Measurements from ENCODE around the gene FAM89B.
"Not testable (repeated sequence)": the region's sequence is repeated elsewhere in the genome, so short reads cannot be mapped to it uniquely, and the experiment has no call there.

Gene FAM89B

GRCh38 chr11:65572356-65573051, at the start of gene FAM89B:
TSS of gene FAM89B (plus strand) at chr11:65572538. CDS start at chr11:65572670, 132 bp downstream.
- DNase-seq = peak; percentile 85

DNA sequence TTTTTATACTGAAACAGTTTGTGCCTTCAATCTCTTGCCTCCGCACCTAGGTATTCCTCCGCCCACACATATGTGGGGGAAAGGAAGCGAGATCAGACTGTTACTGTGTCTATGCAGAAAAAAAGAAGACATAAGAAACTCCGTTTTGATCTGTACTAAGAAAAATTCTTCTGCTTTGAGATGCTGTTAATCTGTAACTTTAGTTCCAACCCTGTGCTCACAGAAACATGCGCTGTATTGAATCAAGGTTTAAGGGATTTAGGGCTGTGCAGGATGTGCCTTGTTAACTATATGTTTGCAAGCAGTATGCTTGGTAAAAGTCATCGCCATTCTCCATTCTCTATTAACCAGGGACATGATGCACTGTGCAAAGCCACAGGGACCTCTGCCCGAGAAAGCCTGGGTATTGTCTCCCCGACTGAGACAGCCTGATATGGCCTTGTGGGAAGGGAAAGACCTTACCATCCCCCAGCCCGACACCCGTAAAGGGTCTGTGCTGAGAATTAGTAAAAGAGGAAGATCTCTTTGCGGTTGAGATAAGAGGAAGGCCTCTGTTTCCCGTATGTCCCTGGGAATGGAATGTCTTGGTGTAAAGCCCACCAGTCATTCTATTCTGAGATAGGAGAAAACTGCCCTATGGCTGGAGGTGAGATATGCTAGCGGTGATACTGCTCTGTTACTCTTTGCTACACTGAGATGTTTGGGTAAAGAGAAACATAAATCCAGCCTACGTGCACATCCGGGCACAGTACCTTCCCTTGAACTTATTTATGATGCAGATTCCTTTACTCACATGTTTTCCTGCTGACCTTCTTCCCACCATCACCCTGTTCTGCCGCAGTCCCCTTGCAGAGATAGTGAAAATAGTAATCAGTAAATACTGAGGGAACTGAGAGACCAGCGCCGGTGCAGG, 49.4 kb upstream of the FAM89B start:
- DNase-seq = peak; percentile 52

GRCh38 chr11:65523631-65523968, 48.7 kb upstream of the FAM89B start:
- not testable (repeated sequence) for DNase-seq

DNA sequence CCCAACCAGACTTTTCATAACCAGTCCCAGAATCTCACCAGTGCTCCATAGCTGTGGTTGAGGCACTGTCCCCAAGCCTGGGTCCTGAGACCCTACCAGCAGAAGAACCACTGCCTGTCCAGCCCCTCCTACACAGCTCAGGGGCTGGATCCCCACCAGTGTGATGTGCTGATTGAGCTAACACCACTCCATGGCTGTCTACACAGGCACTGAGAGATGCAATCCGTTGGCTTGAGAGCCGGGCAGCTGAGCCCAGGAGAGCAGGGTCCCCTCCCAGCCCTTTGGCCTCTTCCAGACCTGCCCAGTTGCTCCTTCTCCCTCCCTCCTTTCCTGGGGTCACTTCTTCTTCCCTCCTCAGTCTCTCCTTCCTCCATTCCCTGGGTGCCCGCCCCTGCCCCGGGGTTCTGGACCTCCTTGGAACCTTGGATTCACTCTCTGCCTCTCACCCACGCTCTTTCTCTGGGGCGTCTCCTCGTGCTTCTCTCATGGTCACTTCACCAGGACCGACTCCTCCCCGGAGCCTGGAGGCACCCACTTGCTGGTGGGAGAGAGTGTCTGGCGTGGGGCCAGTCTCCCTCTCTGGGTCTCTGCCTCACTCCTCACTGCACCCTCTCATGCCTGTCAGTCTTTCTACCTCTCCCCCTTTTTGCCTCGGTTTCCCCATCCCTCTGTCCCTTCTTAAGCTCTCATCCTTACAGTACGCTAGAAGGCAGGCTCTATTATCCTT, 48.2 kb upstream of the FAM89B start:
- no peak for DNase-seq

GRCh38 chr11:65524741-65525545, 47.4 kb upstream of the FAM89B start, which contains the start of gene SCYL1:
TSS of gene SCYL1 (plus strand) at chr11:65525083. CDS start at chr11:65525154, 71 bp downstream.
- peak; percentile 81 for DNase-seq

DNA sequence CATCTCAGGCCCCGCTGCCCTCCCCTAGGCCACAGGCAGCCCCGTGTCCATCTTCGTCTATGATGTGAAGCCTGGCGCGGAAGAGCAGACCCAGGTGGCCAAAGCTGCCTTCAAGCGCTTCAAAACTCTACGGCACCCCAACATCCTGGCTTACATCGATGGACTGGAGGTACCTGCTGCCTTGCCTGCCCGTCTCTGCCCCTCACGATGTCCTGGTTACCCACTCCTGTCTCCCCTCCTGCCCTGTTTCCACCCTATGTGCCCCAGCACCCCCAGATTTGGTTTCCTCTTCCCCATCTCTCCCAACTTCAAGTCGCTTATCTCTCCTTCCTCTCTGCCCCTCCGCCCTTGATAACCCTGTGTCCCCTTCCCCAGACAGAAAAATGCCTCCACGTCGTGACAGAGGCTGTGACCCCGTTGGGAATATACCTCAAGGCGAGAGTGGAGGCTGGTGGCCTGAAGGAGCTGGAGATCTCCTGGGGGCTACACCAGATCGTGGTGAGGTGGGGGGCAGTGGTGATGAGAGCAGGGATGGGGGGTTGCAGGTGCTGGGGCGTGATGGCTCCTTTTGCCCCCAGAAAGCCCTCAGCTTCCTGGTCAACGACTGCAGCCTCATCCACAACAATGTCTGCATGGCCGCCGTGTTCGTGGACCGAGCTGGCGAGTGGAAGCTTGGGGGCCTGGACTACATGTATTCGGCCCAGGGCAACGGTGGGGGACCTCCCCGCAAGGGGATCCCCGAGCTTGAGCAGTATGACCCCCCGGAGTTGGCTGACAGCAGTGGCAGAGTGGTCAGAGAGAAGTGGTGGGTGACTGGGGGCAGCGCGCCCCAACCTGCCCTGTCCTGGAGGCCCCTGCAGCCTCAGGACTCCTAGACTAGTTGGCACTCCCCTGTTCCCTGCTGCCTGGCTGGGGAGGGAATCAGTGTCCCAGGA, 46.5 kb upstream of the FAM89B start:
- DNase-seq = no peak

DNA sequence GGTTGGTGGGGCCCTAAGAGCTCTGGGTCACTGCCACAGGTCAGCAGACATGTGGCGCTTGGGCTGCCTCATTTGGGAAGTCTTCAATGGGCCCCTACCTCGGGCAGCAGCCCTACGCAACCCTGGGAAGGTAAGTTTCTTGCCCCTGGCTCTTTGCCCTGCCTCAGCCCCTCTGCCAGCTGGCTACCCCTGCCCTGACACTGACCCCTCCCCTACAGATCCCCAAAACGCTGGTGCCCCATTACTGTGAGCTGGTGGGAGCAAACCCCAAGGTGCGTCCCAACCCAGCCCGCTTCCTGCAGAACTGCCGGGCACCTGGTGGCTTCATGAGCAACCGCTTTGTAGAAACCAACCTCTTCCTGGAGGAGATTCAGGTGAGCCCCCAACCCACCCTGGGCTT, 45.6 kb upstream of the FAM89B start:
- no peak for DNase-seq

GRCh38 chr11:65528819-65529350, 43.5 kb upstream of the FAM89B start:
- no peak for DNase-seq

DNA sequence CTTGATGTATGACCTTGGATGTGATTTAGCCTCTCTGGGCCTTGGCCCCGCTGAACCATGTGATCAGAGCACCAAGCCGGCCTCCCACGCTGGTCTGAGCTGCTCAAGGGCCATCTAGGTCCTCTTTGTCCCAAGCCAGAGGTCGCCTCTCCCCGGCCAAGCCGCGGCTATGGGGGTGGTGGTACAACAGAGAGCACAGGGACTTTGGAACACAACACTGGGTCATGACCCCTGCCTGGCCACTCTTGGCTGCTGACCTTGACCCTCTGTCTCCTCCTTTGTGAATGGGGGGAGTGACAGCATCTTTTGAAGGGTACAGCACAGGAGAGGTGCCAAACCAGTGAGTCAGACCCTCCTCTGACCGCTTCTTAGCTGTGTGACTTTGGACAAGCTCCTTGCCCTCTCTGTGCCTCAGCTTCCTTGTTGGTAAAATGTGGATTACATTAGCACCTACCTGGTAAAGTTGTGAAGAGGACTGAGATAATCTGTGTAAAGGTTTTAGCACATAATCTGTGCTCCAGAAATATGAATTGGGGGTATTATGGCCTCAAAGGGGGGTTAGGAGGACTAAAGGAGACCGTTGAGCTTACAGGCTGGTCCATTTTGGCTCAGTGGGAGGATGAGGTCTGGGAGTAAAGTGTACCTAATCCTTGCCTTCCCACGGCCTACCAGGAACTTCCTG, 42.7 kb upstream of the FAM89B start:
- no peak for DNase-seq

DNA sequence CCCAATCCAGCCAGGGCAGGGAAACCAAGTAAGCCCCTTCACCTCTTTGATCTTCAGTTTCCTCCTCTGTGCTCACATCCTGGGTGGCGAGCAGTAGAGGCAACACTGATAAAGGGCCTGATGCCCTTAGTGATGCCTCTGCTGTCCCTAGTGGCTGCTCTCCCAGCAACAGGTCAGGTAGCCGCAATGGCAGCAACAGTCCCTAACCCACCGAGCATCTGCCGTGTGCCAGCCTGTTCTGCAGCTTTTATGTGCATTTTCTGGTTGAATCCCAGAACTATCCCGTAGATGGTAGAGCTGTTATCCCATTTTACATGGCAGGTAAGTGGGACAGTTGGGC, 42.2 kb upstream of the FAM89B start:
- no peak for DNase-seq

DNA sequence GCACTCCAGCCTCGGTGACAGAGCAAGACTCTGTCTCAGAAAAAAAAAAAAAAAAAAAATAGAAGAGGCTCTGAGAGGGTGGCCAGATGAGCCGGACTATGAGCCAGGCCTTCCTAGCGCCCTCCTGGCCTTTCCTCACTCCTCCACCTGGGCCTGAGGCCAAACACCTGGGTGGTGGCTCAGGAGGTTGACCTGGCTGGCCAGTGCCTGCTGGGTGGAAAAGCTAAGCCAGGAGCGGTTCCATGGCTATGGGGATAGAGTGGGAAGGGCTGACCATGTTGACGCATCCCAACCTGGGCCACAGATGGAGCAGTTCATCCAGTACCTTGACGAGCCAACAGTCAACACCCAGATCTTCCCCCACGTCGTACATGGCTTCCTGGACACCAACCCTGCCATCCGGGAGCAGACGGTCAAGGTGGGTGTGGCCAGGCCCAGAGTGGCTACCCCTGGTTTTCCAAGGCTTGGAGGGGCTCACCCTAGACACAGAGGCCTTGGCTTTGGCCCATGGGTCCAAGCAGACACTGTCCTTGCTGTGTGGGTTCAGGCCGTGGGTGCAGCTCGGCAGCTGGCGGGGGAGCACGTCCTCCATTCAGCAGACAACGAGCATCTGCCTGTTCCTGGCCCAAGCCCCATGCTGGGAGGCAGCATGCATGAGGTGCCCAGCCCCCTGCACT, 39.8 kb upstream of the FAM89B start:
- no peak for DNase-seq

GRCh38 chr11:65535102-65535501, 37.2 kb upstream of the FAM89B start:
- no peak for DNase-seq

GRCh38 chr11:65536412-65537295, 35.7 kb upstream of the FAM89B start:
- no peak for DNase-seq

GRCh38 chr11:65537296-65537597, 35.1 kb upstream of the FAM89B start:
- DNase-seq = no peak

DNA sequence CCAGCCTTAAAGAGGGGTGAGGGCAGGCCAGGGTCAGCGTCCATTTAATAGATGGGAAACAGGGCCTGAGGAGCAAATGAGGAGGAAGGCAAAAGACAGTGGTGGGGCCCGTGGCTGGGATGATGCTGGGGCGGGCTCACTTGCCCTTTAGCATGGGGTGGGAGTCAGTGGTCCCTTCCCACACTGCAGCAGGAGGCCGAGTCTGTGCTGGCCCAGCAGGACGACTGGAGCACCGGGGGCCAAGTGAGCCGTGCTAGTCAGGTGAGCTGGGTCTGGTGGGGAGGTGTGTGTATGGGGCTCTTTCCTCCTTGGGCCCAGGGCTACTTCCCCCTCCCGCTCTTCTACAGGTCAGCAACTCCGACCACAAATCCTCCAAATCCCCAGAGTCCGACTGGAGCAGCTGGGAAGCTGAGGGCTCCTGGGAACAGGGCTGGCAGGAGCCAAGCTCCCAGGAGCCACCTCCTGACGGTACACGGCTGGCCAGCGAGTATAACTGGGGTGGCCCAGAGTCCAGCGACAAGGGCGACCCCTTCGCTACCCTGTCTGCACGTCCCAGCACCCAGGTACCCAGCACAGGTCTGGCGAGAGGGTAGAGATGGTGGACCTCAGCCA, 34.6 kb upstream of the FAM89B start:
- no peak for DNase-seq

DNA sequence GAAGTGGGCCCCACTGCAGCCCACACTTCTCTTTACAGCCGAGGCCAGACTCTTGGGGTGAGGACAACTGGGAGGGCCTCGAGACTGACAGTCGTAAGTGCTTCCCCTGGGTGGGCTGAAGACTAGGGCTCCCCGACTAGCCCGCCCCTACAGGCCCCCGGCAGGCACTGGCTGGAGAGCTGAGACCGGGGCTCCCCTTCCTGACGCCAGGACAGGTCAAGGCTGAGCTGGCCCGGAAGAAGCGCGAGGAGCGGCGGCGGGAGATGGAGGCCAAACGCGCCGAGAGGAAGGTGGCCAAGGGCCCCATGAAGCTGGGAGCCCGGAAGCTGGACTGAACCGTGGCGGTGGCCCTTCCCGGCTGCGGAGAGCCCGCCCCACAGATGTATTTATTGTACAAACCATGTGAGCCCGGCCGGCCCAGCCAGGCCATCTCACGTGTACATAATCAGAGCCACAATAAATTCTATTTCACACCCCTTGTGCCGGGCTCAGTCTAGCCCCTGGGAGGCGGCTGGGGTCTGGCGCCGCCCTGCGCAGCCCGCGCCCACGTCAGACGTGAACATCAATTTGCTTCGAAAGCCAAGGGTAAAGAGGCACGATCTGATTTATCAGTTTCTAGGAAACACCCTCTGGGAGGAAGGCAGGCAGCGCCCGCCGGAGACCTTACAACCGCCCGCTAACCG, 34.0 kb upstream of the FAM89B start:
- no peak for DNase-seq

DNA sequence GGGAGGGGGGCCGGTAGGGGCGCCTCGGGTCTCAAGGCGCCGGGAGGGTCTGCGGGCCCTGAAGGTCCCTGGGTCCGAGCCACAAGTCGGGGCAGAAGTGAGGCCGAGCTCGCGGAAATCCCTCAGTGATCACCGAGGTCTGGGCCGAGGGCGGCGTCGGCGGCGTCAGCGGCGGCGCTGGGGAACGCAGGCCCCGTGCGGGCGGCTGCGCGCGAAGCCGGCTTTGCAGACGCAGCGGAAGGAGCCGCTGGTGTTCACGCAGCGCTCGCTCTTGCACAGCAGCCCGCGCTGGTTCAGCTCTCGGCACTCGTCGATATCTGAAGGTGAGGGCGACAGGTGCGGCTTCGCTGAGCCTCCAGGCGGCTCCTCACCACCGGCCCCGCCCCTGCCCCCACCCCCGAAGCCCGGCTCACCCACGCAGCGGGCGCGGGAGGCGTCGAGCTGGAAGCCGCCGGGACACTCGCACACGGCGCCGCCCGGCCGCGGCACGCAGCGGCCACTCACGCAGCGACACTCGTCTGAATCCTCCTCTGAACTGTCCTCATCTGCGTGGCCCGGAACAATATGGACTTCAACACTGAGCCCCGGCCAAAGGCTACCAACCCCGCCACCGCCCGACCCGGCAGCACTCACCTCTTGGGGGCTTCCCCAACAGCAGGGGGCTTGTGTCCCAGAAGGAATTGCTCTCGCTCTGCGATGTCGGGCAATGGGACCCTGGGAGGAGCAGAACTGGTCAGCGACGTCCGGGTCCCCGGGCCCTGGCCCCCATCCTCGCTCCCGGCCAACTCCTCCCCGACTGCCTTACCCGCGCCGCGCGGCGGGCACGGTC, 33.2 kb upstream of the FAM89B start:
- DNase-seq = no peak

Data from activated T-cell treated with anti-CD3 and anti-CD28 coated beads for 4 hours (primary cell).